Adrenal gland (tissue), 12 donors: ENCODE results near the gene PHF3. TPM values are rescaled to one million over a fixed set of nuclear protein-coding genes. Genes with fewer than 3 reads are reported as not detected.

ENCODE experiments used
- DNase-seq, 7 donors: peaks; one replicate each; pipeline ENCODE4 v3.0.0-alpha.2; 2019 to 2020
- H3K27ac ChIP-seq, 5 donors: fragments of 200-600 bp; sonication (generic) in 4 of 5; 1 replicate in 3 of 5; 2 replicates in 2 of 5; pipeline versions ENCODE4 v1.5.1 to v1.8.0; 2016 to 2020; ENCODE audit warnings: mild to moderate bottlenecking in 1 of 5
- H3K27me3 ChIP-seq: fragments of 200-600 bp; 2 replicates; pipeline ENCODE4 v1.8.0; 2021
- H3K36me3 ChIP-seq, 2 donors: fragments of 200-600 bp; replicated peaks in 1 of 2; 1 replicate in 1 of 2; 2 replicates in 1 of 2; pipeline versions ENCODE4 v1.5.1 to v1.8.0; 2018 to 2022
- H3K4me1 ChIP-seq, 2 donors: fragments of 200-600 bp; replicated peaks in 1 of 2; 1 replicate in 1 of 2; 2 replicates in 1 of 2; pipeline versions ENCODE4 v1.5.1 to v1.8.0; 2018 to 2021
- H3K4me3 ChIP-seq, 4 donors: fragments of 200-600 bp; sonication (generic) in 3 of 4; one replicate each; pipeline ENCODE4 v1.5.1; 2016 to 2018
- H3K9me3 ChIP-seq, 3 donors: fragments of 200-600 bp; sonication (generic) in 1 of 3; replicated peaks in 1 of 3; 1 replicate in 2 of 3; 2 replicates in 1 of 3; pipeline versions ENCODE4 v1.5.1 to v1.8.0; 2016 to 2021
- CTCF ChIP-seq, 6 experiments: fragments of 450-650 bp in 4 of 6; fragments of 200-600 bp in 2 of 6; sonication (generic) in 1 of 6; IDR thresholded peaks; 1 replicate in 5 of 6; 2 replicates in 1 of 6; pipeline versions ENCODE4 v1.5.1 to v1.8.0; 2016 to 2021; ENCODE audit warnings: antibody characterized with exemption in 6 of 6, mild to moderate bottlenecking in 2 of 6, moderate library complexity in 1 of 6
- POLR2A ChIP-seq, 2 donors: fragments of 450-650 bp; IDR thresholded peaks; one replicate each; pipeline ENCODE4 v1.6.1; 2017; ENCODE audit warnings: antibody characterized with exemption in 2 of 2, mild to moderate bottlenecking in 2 of 2, moderate library complexity in 1 of 2
- WGBS, 4 donors: extraction: QIAGEN DNeasy Blood & Tissue Kit in 2 of 4; methylation state at CpG; one replicate each; pipeline versions ENCODE4 v1.1.5 to v1.1.7; 2013 to 2017; 5-methylcytosine and 5-hydroxymethylcytosine counted together
- intact Hi-C, 2 donors: fragments of 100-400 bp; cut with DNase I; formaldehyde crosslinking; loops; one replicate each; pipeline versions ENCODE4 v1.14.1 to v1.15.0; 2022 to 2023
- polyA plus RNA-seq, 3 donors: library from polyadenylated mRNA; stranded (reverse); fragments of 200-250 nt in 2 of 3; fragments of 350-450 nt in 1 of 3; fragmentation: Illumina TruSeq in 1 of 3; extraction: RNeasy Lipid Tissue Mini Kit (QIAGEN cat#74804) in 1 of 3; gene quantifications; one replicate each; pipeline ENCODE4 v1.2.3, GENCODE V29; 2013 to 2014
- total RNA-seq, 9 donors: library from RNA; depleted of rRNA in 4 of 9; stranded (reverse); fragments of >200 nt in 4 of 9; fragments of 120-200 nt in 1 of 9; fragmentation: NEBNext Ultra II Directional in 1 of 9; extraction: Animal tissue kit (Norgen Biotek cat#: 25700) in 1 of 9; gene quantifications; one replicate each; pipeline versions ENCODE4 v1.1.0 to v1.2.4, GENCODE V29; 2013 to 2023
- donor health status: healthy with polysubstance abuse.
- donor health status: Bipolar disorder and iron deficiency.
- donor health status: DM: yes; HTN: yes; CAD: no.
- donor health status: DM: no; HTN: no; CAD: no.
- donor health status: DM: no; HTN: no; CAD: no.
- donor health status: DM: yes; HTN: yes; CAD: no.

The PHF3 gene
- total and polyA plus RNA-seq, 12 donors: 9.7 to 104 (median 57.0) TPM

DNA sequence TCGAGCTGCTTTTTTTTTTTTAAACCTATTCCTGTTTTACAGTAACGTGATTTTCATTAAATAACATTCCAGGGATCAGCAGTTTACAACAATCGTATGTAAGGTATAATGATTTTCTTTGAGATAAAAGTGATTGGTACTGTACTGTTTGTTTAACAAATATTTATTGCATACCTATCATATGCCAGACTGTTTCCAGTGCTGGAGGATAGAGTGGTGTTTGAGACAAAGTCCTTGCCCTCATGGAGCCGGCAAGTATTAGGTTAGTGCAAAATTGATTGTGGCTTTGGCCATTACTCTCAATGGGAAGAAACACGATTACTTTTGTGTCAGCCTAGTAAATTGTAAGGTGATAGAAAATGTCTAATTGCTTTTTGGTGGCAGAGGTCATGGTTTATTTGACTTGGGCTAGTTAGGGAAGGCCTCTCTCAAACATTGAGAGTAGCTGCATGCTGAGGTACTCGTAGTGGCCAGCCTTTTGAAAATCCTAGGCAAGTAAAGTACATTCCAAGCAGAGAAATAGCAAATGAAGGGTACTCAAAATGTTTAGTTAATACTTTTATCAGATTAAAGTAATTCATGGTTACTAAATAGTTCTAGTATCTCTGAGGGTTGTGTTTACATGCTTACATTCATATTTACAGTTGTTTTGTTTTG, 35.6 kb downstream of the PHF3 start:
- no peak for TF ChIP-seq CTCF (IDR thresholded peaks at IDR 0.05)
- no peak for TF ChIP-seq POLR2A (IDR thresholded peaks at IDR 0.05)
- intact Hi-C loops: no loop called here
- Histone ChIP-seq H3K36me3 (no peaks in the 10 kb centered on the region), H3K27me3 (no peaks in the 10 kb centered on the region), H3K4me1 (peaks cover 30 to 40% of the 10 kb centered on the region in 2 donors), H3K4me3 (no peak overlapping the region), H3K9me3 (no peaks in the 10 kb centered on the region), H3K27ac (no peak overlapping the region)
- WGBS, 4 donors: 68 to 83% (median 70%) methylated on average over 6 of the region's 6 CpGs
- DNase-seq: no peak

DNA sequence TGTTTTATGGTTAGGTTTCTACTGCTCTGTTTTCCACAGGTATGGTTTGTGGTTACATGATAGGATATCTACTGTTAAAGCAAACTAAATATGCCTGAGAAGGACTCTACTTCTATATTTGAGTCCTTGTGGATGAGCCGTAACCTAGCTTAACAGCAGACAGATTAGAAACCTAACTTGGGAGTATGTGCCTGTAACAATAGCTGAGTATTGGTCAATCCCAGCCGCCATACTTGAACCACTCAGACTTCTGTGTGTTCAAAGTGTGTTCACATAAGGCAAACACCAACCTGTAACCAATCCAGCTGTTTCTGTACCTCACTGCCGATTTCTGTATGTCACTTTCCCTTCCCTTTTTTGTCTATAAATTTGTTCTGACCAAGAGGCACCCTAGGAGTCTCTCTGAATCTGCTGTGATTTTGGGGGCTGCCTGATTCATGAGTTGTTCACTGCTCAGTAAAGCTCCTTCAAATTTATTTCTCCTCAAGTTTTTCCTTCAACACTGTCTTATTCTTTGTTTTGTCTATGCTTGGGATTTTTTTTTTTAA, 37.1 kb downstream of the PHF3 start:
- no peak for DNase-seq
- intact Hi-C loops: no loop called here
- Histone ChIP-seq H3K9me3 (no peaks in the 10 kb centered on the region), H3K4me1 (peaks cover 44 to 55% of the 10 kb centered on the region in 2 donors), H3K4me3 (no peak overlapping the region), H3K36me3 (no peaks in the 10 kb centered on the region), H3K27me3 (no peaks in the 10 kb centered on the region), H3K27ac (no peak overlapping the region)
- WGBS, 4 donors: 90 to 95% (median 92%) methylated on average over 3 of the region's 3 CpGs
- no peak for TF ChIP-seq CTCF (IDR thresholded peaks at IDR 0.05)
- no peak for TF ChIP-seq POLR2A (IDR thresholded peaks at IDR 0.05)

DNA sequence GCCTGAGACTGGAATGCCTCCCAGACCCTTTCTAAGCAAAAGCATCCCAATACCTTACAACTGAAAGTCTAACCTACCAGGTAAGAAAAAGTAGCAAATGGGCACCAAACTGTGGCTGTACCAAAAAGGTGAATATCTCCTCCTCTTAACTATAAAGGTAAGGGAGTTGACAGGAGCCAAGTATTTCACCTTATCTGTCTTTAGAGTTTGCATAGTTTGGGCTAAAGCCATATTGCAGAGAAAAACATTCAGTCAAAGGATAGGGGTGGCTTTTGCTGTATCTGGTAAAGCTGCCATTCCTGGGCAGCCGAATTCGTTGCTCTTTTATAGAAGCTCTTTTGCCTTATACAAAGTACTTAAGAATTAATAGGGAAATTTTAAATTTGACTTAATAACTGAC, 38.1 kb downstream of the PHF3 start:
- DNase-seq: no peak
- H3K36me3 ChIP-seq: no peaks in the 10 kb centered on the region
- 90 to 97% (median 91%) methylated on average over 2 of the region's 2 CpGs for WGBS, 4 donors
- H3K4me3 ChIP-seq: no peak overlapping the region
- no peaks in the 10 kb centered on the region for H3K9me3 ChIP-seq
- H3K27me3 ChIP-seq: no peaks in the 10 kb centered on the region
- no peak overlapping the region for H3K27ac ChIP-seq
- intact Hi-C loops: no loop called here
- H3K4me1 ChIP-seq: peaks cover 46 to 49% of the 10 kb centered on the region in 2 donors
- TF ChIP-seq CTCF (IDR thresholded peaks at IDR 0.05): no peak
- TF ChIP-seq POLR2A (IDR thresholded peaks at IDR 0.05): no peak

- no peak overlapping the region for H3K4me3 ChIP-seq
- intact Hi-C loops: no loop called here
- H3K27me3 ChIP-seq: no peaks in the 10 kb centered on the region
- TF ChIP-seq POLR2A (IDR thresholded peaks at IDR 0.05) (no peak), CTCF (IDR thresholded peaks at IDR 0.05) (no peak)
- WGBS, 4 donors: 40 to 42% (median 41%) methylated on average over 3 of the region's 3 CpGs
- no peaks in the 10 kb centered on the region for H3K36me3 ChIP-seq
- peaks cover 38 to 45% of the 10 kb centered on the region in 2 donors for H3K4me1 ChIP-seq
- no peaks in the 10 kb centered on the region for H3K9me3 ChIP-seq
- DNase-seq: no peak
- peak overlapping the region in 2 of 5 donors; percentile 10 to 44 for H3K27ac ChIP-seq
Measured at GRCh38 chr6:63674635-63675034, 39.0 kb downstream of the PHF3 start.
